ENCODE results near the gene CELF6. TPM values are rescaled to one million over a fixed set of nuclear protein-coding genes. Genes with fewer than 3 reads are reported as not detected.

CELF6 gene
- total RNA-seq, 2 experiments from 2014 or later: 1.7 to 2.2 TPM

GRCh38 chr15:72340366-72340765 is 20.4 kb upstream of the CELF6 start:
- H3K9me3 Mint-ChIP-seq: no peaks in the 10 kb centered on the region
- no peak overlapping the region for H3K27ac Mint-ChIP-seq
- no peak for ATAC-seq (ENCODE audit: low read depth)
- POLR2A ChIA-PET: no interaction called here
- H3K4me3 Mint-ChIP-seq: no peak overlapping the region
- peaks cover 6% of the 10 kb centered on the region for H3K36me3 Mint-ChIP-seq
- no peaks in the 10 kb centered on the region for H3K4me1 Mint-ChIP-seq
- DNase-seq: no peak
- H3K27me3 Mint-ChIP-seq: no peaks in the 10 kb centered on the region

- Mint-ChIP-seq H3K4me3 (no peak overlapping the region), H3K27ac (no peak overlapping the region), H3K9me3 (no peaks in the 10 kb centered on the region), H3K36me3 (peaks cover 6% of the 10 kb centered on the region), H3K4me1 (no peaks in the 10 kb centered on the region), H3K27me3 (no peaks in the 10 kb centered on the region)
- POLR2A ChIA-PET: no interaction called here
- no peak for DNase-seq
- no peak for ATAC-seq (ENCODE audit: low read depth)
Observed at GRCh38 chr15:72339777-72340177, 19.8 kb upstream of the CELF6 start.

GRCh38 chr15:72338617-72339321 is 18.8 kb upstream of the CELF6 start:
- POLR2A ChIA-PET: no interaction called here
- Mint-ChIP-seq H3K36me3 (peaks cover 6% of the 10 kb centered on the region), H3K9me3 (no peaks in the 10 kb centered on the region), H3K27ac (peak overlapping the region; percentile 53), H3K4me1 (no peaks in the 10 kb centered on the region), H3K4me3 (no peak overlapping the region), H3K27me3 (no peaks in the 10 kb centered on the region)
- no peak for DNase-seq
- ATAC-seq (ENCODE audit: low read depth): no peak

GRCh38 chr15:72338148-72338547 is 18.2 kb upstream of the CELF6 start:
- POLR2A ChIA-PET: no interaction called here
- Mint-ChIP-seq H3K4me1 (no peaks in the 10 kb centered on the region), H3K9me3 (no peaks in the 10 kb centered on the region)

GRCh38 chr15:72334842-72335241 is 14.9 kb upstream of the CELF6 start:
- DNase-seq (no peak), ATAC-seq (ENCODE audit: low read depth) (no peak)
- Mint-ChIP-seq H3K9me3 (no peaks in the 10 kb centered on the region), H3K27me3 (no peaks in the 10 kb centered on the region), H3K27ac (no peak overlapping the region), H3K36me3 (peaks cover 4% of the 10 kb centered on the region), H3K4me3 (no peak overlapping the region), H3K4me1 (no peaks in the 10 kb centered on the region)
- POLR2A ChIA-PET: no interaction called here

More at GRCh38 chr15:72338148-72338547, 18.2 kb upstream of the CELF6 start:
- H3K36me3 Mint-ChIP-seq: peaks cover 6% of the 10 kb centered on the region
- no peaks in the 10 kb centered on the region for H3K27me3 Mint-ChIP-seq
- no peak overlapping the region for H3K4me3 Mint-ChIP-seq
- ATAC-seq (ENCODE audit: low read depth): no peak
- H3K27ac Mint-ChIP-seq: no peak overlapping the region
- no peak for DNase-seq

GRCh38 chr15:72331021-72331420 is 11.1 kb upstream of the CELF6 start:
- DNase-seq: no peak
- Mint-ChIP-seq H3K9me3 (no peaks in the 10 kb centered on the region), H3K4me1 (no peaks in the 10 kb centered on the region), H3K36me3 (peaks cover 15% of the 10 kb centered on the region), H3K27me3 (no peaks in the 10 kb centered on the region), H3K4me3 (no peak overlapping the region), H3K27ac (no peak overlapping the region)
- ATAC-seq (ENCODE audit: low read depth): no peak
- POLR2A ChIA-PET: no interaction called here

- no peaks in the 10 kb centered on the region for H3K9me3 Mint-ChIP-seq
- no peak for DNase-seq
- ATAC-seq (ENCODE audit: low read depth): no peak
- H3K27ac Mint-ChIP-seq: no peak overlapping the region
- POLR2A ChIA-PET: interaction anchor here (0.6 to 0.7 kb wide), 2 partner anchors 10 to 24 kb away, joined by 4 read pairs; no protein-coding TSS in a partner anchor
- H3K27me3 Mint-ChIP-seq: peaks cover 12% of the 10 kb centered on the region
- H3K4me1 Mint-ChIP-seq: peaks cover 10% of the 10 kb centered on the region
- H3K4me3 Mint-ChIP-seq: no peak overlapping the region
- peaks cover 14% of the 10 kb centered on the region for H3K36me3 Mint-ChIP-seq
Observed at GRCh38 chr15:72323752-72324151, 3.8 kb upstream of the CELF6 start.

GRCh38 chr15:72319360-72319984 is 485 bp downstream of the CELF6 start:
- Mint-ChIP-seq H3K27me3 (peaks cover 17% of the 10 kb centered on the region), H3K4me3 (peak overlapping the region; percentile 29), H3K4me1 (peaks cover 13% of the 10 kb centered on the region), H3K27ac (peak overlapping the region; percentile 17), H3K36me3 (peaks cover 4% of the 10 kb centered on the region), H3K9me3 (no peaks in the 10 kb centered on the region)
- peak; percentile 82 for DNase-seq
- ATAC-seq (ENCODE audit: low read depth): peak; percentile 64
- POLR2A ChIA-PET: interaction anchor here (1.2 to 1.3 kb wide), 2 partner anchors 56 to 57 kb away, joined by 3 to 4 read pairs; partner anchors contain the start of gene HEXA

GRCh38 chr15:72318408-72318942 is 1.5 kb downstream of the CELF6 start:
- H3K27me3 Mint-ChIP-seq: peaks cover 17% of the 10 kb centered on the region
- H3K27ac Mint-ChIP-seq: peak overlapping the region; percentile 52
- peak overlapping the region; percentile 29 for H3K4me3 Mint-ChIP-seq
- H3K36me3 Mint-ChIP-seq: no peaks in the 10 kb centered on the region
- DNase-seq (no peak), ATAC-seq (ENCODE audit: low read depth) (no peak)
- H3K9me3 Mint-ChIP-seq: no peaks in the 10 kb centered on the region
- POLR2A ChIA-PET: no interaction called here
- peaks cover 13% of the 10 kb centered on the region for H3K4me1 Mint-ChIP-seq

GRCh38 chr15:72315706-72316370 is 4.1 kb downstream of the CELF6 start:
- Mint-ChIP-seq H3K4me3 (no peak overlapping the region), H3K27me3 (peaks cover 17% of the 10 kb centered on the region), H3K27ac (no peak overlapping the region), H3K36me3 (no peaks in the 10 kb centered on the region), H3K4me1 (peaks cover 13% of the 10 kb centered on the region), H3K9me3 (no peaks in the 10 kb centered on the region)
- DNase-seq: no peak
- POLR2A ChIA-PET: no interaction called here
- ATAC-seq (ENCODE audit: low read depth): no peak

- ATAC-seq (ENCODE audit: low read depth) (no peak), DNase-seq (no peak)
- Mint-ChIP-seq H3K9me3 (no peaks in the 10 kb centered on the region), H3K4me1 (peaks cover 6% of the 10 kb centered on the region), H3K27me3 (peaks cover 10% of the 10 kb centered on the region), H3K36me3 (no peaks in the 10 kb centered on the region), H3K27ac (no peak overlapping the region), H3K4me3 (no peak overlapping the region)
- POLR2A ChIA-PET: interaction anchor here (0.6 kb wide), 1 partner anchor 10 kb away, joined by 4 read pairs; no protein-coding TSS in a partner anchor
Observed at GRCh38 chr15:72313881-72314280, 6.1 kb downstream of the CELF6 start.

- POLR2A ChIA-PET: no interaction called here
- H3K27me3 Mint-ChIP-seq: peaks cover 6% of the 10 kb centered on the region
- no peaks in the 10 kb centered on the region for H3K36me3 Mint-ChIP-seq
Observed at GRCh38 chr15:72313448-72313840, 6.5 kb downstream of the CELF6 start.

GRCh38 chr15:72312605-72313447 is 7.1 kb downstream of the CELF6 start:
- DNase-seq (peak; percentile 61), ATAC-seq (ENCODE audit: low read depth) (peak; percentile 88)
- peaks cover 5% of the 10 kb centered on the region for H3K27me3 Mint-ChIP-seq
- POLR2A ChIA-PET: no interaction called here
- H3K4me3 Mint-ChIP-seq: no peak overlapping the region
- H3K4me1 Mint-ChIP-seq: peaks cover 2% of the 10 kb centered on the region
- H3K9me3 Mint-ChIP-seq: no peaks in the 10 kb centered on the region
- no peaks in the 10 kb centered on the region for H3K36me3 Mint-ChIP-seq
- no peak overlapping the region for H3K27ac Mint-ChIP-seq

More at GRCh38 chr15:72313448-72313840, 6.5 kb downstream of the CELF6 start:
- Mint-ChIP-seq H3K9me3 (no peaks in the 10 kb centered on the region), H3K4me3 (no peak overlapping the region), H3K27ac (no peak overlapping the region), H3K4me1 (peaks cover 2% of the 10 kb centered on the region)
- DNase-seq: no peak
- ATAC-seq (ENCODE audit: low read depth): no peak
